ENCODE data around the gene SEC22C.

Gene SEC22C

GRCh38 chr3:42513121-42513520 lies 68.6 kb downstream of the SEC22C start:
- no peak for DNase-seq (ENCODE audit: low spot score)

DNA sequence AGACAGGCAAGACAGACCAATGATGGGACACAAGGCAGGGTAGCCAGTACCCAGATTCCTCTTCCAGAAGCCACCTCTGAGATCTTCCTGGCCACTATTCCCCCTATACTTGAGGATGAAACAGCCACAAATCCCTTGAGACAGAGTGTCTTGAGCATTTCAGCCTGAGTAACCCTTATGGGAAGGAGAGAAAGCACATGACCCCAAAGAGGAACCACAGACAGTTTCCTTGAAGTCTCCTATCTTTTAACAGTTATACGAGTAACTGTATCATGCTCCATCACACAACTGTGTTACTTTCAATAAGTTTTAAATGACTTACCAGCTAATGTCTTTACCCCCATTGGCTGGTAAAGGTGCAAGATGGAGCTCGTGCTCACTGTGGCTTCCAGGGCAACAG lies 70.0 kb downstream of the SEC22C start:
- DNase-seq (ENCODE audit: low spot score), result no peak

GRCh38 chr3:42511201-42511600 lies 70.6 kb downstream of the SEC22C start:
- no peak for DNase-seq (ENCODE audit: low spot score)

DNA sequence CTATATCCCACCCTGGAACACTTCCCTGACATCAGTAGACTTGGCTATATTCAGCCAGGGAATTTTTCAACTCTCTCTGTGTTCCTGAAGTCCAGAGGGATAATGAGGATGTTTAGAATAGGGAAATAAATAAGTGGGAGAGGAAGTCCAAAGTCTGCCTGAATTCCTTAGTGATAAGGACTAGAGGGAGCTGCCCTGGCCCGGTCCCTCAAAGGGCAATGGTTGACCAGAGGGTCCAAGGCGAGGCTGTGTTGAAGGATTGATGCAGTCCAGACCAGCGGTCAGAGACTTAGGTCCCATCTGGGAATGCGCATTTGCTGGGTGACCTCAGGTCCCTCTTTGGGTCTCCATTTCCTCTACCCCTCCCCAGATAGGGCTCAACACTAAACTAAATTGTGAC lies 71.4 kb downstream of the SEC22C start:
- no peak for DNase-seq (ENCODE audit: low spot score)

DNA sequence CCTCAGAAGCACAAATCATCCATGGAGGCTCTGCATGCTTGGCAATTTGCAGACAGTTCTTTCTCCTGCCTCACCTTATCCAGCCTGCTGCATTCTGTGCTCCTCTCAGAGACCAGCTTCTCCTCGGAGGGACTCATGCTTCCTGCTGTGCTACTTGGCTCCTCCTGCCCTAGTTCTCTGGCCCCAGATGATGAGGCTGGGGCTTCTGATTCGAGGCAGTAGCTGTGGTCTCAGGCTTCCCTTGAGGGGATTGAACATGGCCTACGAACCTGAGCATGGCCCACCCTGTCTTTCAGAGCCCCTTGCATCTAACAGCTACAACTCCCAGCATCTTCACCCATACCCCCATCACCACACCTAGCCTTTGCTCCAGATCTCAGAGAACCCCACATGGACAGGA lies 72.7 kb downstream of the SEC22C start:
- no peak for DNase-seq (ENCODE audit: low spot score)

- DNase-seq (ENCODE audit: low spot score), result no peak
Observed at GRCh38 chr3:42508562-42508961, 73.2 kb downstream of the SEC22C start.

DNA sequence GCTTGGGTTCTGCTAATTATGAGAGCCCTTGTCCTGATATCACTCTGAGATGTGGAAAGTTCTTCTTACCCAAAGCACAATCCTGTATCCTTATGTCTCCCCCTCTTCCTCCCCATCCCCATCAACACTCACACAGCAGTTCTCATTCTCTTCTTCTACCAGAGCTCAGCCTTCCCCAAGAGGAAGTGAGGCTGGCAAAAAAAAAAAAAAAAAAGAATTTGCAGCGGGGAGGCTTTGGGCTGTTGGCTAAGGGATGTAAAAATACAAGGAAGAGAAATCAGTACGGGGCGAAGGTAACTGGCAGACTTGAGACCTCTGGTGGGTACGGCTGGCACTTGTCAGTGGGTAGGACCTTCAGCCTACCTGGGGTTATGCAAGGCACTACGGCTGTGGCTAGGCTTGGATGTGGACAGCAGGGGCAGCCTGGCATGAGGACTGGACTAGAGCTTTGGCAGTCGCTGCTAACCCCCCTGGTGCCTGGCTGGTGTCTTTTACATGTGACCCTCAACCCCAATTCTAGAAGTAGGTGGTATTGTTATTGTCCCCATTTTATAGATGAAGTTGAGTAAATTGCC lies 73.9 kb downstream of the SEC22C start:
- no peak for DNase-seq (ENCODE audit: low spot score)

DNA sequence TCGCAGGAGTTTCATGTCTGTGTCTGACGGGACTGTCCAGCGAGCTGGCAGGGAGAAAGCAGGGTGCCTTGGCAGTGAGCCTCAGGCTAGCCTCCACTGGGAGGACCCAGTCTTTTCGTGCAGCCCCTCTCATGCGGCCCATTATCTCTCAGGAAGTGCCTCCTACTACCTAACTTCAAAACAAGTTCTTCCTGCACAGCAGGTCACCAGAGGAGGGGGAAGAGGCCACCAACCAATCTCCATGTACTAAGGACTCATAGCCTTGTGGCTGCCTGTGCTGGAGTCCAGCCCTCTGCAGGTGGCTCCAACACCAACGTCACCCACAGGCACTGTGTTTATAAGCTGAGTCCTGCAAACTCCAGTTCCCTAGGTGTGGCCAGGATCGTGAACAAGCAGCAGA lies 74.5 kb downstream of the SEC22C start:
- no peak for DNase-seq (ENCODE audit: low spot score)

GRCh38 chr3:42505849-42506410 lies 75.8 kb downstream of the SEC22C start:
- DNase-seq (ENCODE audit: low spot score), result no peak

GRCh38 chr3:42505128-42505848 lies 76.5 kb downstream of the SEC22C start:
- DNase-seq (ENCODE audit: low spot score), result no peak

GRCh38 chr3:42504334-42505127 lies 77.2 kb downstream of the SEC22C start:
- DNase-seq (ENCODE audit: low spot score), result no peak

DNA sequence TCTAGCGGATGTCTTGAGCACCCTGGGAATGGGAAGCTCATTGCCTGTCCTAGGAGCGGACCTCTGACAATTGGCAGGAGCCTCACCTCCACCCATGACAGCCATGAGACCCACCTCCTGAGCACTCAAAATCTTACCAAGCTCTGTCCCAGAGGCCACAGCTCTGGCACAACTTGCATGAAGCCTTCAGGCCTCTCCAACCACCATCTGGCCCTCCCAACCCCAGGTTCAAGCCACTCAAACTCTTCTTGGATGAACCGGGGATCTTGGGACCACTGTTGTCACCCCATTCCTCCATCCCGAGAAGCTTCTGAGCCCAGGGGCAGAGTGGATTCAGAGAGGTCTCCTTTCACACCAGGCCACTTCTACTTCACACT lies 77.8 kb downstream of the SEC22C start:
- DNase-seq (ENCODE audit: low spot score), result no peak

DNA sequence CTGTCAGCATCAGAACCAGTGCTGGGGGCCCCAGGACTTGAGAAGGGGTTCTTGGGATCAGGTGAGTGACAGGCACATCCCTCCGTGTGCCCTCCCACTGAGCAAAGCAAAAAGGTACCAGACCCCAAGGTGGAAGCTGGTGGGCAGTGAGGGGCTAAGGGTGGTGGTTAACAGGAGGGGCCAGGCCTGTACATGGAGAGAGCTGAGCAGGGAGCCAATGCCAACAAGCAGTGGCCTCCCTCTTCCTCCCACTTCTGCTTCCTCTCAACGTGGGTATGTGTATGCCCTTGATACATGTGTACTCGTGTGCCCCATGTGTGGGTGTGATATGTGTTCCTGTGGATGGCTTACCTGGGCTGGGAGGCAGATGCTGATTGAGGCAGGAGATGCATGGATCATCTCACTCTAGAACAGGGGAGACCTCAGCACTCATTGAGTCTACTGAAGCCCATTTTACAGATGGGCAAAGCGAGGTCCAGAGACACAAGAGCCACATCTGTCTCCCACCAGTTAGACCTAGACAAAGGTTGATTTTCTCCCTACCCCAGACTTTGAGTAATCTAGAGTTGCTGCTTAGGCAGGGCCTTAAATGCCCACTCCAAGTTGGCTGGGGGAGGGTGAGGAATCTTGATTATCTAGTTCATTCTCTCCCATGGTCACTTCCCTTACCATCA lies 78.4 kb downstream of the SEC22C start:
- no peak for DNase-seq (ENCODE audit: low spot score)

DNA sequence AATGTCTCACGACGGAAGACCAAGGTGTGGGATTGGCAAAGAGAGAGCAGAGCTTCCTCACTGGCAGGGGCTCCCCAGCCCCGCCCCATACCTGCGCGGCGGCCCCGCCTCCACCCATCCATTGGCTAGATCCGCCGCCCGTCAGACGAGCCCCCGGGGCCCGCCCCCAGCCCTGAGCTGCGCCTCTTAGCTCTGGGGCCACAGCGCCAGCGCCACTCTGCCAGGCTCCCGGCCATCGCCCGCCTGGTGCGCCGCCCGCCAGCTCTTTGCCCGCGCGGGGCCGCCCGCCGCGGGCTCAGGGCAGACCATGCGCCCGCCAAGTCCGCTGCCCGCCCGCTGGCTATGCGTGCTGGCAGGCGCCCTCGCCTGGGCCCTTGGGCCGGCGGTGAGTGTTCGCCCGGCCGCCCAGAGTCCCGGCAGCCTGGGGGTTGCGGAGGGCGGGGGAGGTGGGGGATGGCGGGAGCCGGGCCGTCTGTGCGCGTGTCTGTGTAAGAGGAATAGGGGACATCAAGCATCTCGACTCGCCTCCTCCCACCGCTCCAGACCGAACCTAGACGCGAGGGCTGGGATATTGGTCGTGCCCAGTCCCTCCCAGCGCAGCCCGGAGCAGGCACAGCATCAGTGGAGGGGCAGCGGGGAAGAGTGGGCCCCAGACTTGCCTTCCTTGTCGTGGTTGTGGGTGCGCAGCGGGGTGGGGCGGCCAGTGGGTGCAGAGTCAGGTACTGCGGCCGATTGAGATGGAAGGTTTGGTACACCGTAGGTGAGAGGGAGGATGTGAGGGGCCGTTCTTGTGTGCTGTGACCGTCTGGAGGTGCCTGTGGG lies 79.1 kb downstream of the SEC22C start, which contains the start of gene VIPR1:
Gene VIPR1, plus strand, starts transcription at position 215 of the 822 bp plus-strand sequence. Its CDS starts 93 bp downstream, at position 308.
- DNase-seq (ENCODE audit: low spot score), result peak; percentile 88

DNA sequence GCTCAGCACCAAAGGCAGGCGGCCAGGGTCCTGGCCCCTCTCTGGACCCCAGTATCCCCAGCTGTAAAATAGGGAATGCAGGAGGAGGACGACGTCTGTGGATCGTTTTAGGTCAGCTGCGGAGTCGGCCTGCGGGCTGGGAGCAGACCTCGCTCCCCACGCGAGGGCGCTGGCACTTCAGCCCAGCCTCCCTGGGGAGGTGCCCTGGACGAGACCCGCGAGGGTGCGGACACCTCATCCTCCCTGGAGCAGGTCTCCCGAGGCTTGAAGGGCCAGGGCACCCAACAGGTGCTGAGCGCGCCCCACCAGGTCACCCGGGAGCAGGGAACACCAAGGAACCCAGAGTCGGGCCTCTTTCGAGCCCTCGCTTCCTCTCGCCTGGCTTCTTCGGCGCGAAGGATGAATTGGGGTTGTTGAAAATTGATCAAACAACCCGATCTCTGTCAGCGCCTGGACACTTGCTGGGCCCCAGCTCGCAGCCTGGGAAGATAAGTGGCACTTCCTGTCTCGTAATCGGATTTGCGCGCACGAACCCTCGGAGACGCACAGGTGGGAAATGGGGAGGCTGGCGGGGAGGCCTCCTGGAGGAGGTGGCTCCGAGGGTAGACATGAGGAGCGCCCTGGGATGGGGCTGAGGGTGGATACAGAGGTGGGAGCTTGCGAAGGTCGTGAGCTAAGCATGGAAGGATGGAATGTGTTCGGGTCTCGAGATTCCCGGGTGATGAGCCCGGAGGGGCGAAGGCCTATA lies 79.9 kb downstream of the SEC22C start:
- peak; percentile 75 for DNase-seq (ENCODE audit: low spot score)

DNA sequence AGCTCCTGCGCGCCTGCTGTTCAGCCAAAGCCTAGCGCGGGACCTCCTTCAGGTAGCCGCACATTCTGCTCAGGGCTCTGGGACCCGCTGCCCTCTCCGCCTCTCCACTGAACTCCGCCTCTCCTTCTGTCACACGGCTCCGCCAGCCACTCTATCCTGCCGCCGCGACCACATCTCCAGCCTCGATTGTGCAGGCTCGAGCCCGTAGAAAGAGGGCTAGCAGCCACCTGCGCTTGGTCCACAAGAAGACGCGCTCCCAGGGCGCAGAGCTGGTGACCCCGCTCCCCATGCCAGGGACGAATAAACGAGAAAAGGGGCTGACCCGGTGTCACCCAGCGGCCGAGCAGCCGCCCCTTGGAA lies 80.5 kb downstream of the SEC22C start:
- DNase-seq (ENCODE audit: low spot score), result peak; percentile 74

DNA sequence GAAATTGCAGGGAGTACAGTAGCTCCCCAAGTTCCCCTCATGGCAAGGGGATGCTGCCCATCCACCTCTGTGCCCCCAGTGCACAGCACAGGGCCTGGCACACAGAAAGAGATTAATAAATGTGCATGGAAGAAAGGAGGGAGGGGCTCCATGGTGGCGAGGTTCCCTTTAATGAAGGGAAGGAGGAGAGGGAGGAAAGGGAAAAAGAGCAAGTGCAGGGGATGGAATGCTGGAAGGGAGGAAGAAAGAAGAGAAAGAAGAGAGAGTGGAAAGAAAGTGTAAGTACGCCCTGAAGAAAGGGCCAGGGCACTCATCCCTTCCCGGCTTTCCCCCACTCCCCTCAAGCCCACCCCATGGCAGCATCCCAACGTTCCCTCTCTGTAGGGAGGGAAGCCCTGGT lies 80.9 kb downstream of the SEC22C start:
- no peak for DNase-seq (ENCODE audit: low spot score)

- DNase-seq (ENCODE audit: low spot score), result no peak
Observed at GRCh38 chr3:42500091-42500490, 81.7 kb downstream of the SEC22C start.

DNA sequence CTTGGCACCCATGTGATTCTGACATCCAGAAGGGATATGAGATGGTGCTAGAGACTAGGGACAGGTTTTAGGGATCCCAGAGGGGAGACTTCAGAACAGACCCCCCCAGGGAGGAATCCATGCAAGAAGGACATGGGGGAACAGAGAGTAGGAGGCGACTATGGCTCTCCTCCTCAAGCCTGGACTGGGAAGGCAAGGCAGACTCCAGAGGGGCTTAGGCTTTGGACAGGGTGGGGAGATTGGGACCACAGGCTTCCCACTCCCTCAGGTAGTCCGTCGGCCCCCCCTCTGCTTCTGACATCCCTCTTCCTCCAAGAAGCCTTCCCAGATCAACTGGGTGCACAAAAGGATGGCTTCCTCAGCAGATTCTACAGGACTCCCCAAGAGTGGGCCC lies 82.3 kb downstream of the SEC22C start:
- no peak for DNase-seq (ENCODE audit: low spot score)

DNA sequence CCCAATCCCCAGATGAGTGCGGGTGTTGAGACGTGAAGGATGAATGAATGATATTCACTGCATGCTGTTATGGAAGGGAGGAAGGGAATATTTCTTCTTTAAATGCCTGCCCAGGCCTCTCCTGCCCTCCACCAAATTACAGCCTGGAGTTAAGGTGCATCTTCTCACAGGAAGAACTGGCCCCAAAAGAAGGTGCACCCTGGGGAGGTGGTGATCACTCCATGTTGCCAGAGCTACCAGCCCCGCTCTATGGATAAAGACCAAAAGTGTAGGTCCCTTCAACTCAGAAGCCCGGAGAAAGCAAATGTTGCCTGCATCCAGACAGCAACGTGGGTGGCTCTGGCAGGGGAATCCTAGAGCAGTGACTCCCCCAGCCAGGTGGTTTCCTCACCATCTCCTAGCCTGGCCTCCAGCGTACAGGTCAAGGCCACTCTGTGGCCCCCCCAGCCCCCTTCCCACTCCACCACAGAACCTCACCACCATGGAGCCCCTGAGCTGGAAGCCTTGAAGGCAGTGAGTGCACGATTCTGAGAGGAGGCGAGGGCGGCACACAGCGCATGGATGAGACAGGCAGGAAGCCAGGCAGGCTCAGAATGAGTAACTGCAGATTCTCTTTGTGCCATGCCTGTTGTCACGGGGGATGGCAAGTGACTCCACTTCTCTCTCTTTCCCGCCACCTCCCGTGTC lies 82.8 kb downstream of the SEC22C start:
- DNase-seq (ENCODE audit: low spot score), result no peak

All from D341Med (cell line).